Neutrophil (primary cell): ENCODE measurements around the gene DEK.
"Not testable (repeated sequence)": the region's sequence is repeated elsewhere in the genome, so short reads cannot be mapped to it uniquely, and the experiment has no call there.

Experiments
- H3K27ac ChIP-seq: fragments of 200-600 bp; sonication (generic); 2 replicates; pipeline ENCODE4 v1.5.1; 2016; ENCODE audit warnings: mild to moderate bottlenecking, moderate library complexity
- H3K27me3 ChIP-seq: fragments of 200-600 bp; sonication (generic); 2 replicates; pipeline ENCODE4 v1.6.0; 2016; ENCODE audit warnings: mild to moderate bottlenecking
- H3K36me3 ChIP-seq: fragments of 200-600 bp; sonication (generic); 2 replicates; pipeline ENCODE4 v1.5.1; 2017
- H3K4me1 ChIP-seq, 2 experiments: fragments of 200-600 bp in 1 of 2; sonication (generic) in 1 of 2; 1 replicate in 1 of 2; 2 replicates in 1 of 2; pipeline versions ENCODE4 v1.5.1 to v1.6.1; 2013 to 2016; ENCODE audit warnings: low read depth in 1 of 2, low read length in 1 of 2, mild to moderate bottlenecking in 1 of 2, moderate library complexity in 1 of 2; ENCODE audit not compliant: control insufficient read depth in 1 of 2, insufficient read depth in 1 of 2
- H3K4me3 ChIP-seq, 2 experiments: fragments of 200-600 bp in 1 of 2; sonication (generic) in 1 of 2; 1 replicate in 1 of 2; 2 replicates in 1 of 2; pipeline ENCODE4 v1.5.1; 2013 to 2016; ENCODE audit warnings: low read depth in 1 of 2, low read length in 1 of 2, mild to moderate bottlenecking in 1 of 2, moderate library complexity in 1 of 2
- H3K9me3 ChIP-seq: fragments of 200-600 bp; sonication (generic); 2 replicates; pipeline ENCODE4 v1.5.1; 2016
- CTCF ChIP-seq: fragments of 200-600 bp; sonication (generic); IDR thresholded peaks from 2 replicates; pipeline ENCODE4 v1.5.1; 2016; ENCODE audit warnings: antibody characterized with exemption

The DEK gene

GRCh38 chr6:18182568-18182967 lies 81.8 kb downstream of the DEK start:
- Histone ChIP-seq H3K27me3 (no peaks in the 10 kb centered on the region), H3K36me3 (peaks cover 42% of the 10 kb centered on the region), H3K27ac (no peak overlapping the region), H3K4me1 (peaks cover 32 to 37% of the 10 kb centered on the region in 2 experiments), H3K4me3 (no peak overlapping the region), H3K9me3 (no peaks in the 10 kb centered on the region)
- TF ChIP-seq CTCF, result no peak

DNA sequence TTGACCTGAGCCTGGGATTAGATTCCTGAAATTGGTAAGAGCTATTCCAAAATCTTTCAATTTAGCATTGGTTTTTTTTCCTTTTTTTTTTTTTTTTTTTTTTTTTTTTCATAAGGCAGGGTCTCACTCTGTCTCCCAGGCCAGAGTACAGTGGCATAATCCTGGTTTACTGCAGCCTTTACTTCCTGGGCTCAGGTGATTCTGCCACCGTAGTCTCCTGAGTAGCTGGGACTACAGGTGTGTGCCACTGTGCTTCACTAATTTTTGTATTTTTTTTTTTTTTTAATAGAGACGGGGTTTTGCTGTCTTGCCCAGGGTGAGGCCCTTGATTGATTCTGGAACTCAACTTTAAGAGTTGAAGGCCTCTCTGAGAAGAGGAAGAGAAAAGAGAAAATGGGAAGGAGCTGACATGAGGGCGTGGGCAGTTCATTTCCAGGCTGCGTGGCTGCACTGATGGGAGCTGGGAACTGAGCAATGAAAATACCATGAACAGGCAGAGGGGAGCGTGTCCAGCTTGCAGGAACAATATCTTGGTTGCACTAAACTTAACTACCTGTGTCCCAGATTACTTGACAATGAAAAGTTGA lies 84.5 kb downstream of the DEK start:
- no peak for TF ChIP-seq CTCF
- Histone ChIP-seq H3K4me3 (no peak overlapping the region), H3K36me3 (peaks cover 27% of the 10 kb centered on the region), H3K9me3 (no peaks in the 10 kb centered on the region), H3K4me1 (peaks cover 30 to 37% of the 10 kb centered on the region in 2 experiments), H3K27ac (peak overlapping the region; percentile 75), H3K27me3 (no peaks in the 10 kb centered on the region)

- Histone ChIP-seq H3K36me3 (peaks cover 32% of the 10 kb centered on the region), H3K4me3 (no peak overlapping the region)
- no peak for TF ChIP-seq CTCF
These were observed 85.2 kb downstream of the DEK start for GRCh38 chr6:18178960-18179615.

DNA sequence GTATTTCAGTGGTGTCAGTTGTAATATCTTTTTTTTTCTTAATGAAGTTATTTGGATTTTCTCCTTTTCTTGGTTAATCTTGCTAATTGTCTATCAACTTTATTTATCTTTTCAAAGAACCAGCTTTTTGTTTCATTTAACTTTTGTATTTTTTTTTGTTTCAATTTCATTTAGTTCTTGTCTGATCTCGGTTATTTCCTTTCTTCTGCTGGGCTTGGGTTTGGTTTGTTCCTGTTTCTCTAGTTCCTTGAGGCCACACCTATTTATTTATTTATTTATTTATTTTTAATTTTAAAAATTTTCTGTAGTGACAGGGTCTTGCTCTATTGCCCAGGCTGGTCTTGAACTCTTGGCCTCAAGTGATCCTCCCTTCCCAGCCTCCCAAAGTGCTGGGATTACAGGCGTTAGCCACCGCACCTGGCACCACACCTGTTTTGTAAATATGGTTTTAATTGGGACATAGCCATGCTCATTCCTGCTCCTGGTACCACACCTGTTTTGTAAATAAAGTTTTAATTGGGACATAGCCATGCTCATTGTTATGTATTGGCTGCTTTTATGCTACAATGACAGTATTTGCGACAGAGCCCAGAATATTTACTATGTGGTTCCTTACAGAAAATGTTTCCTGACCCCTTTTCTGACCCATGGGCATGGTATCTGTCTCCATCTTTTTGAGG lies 86.9 kb downstream of the DEK start:
- no peaks in the 10 kb centered on the region for H3K27me3 ChIP-seq
- no peaks in the 10 kb centered on the region for H3K9me3 ChIP-seq
- no peak for TF ChIP-seq CTCF
- peak overlapping the region; percentile 63 for H3K27ac ChIP-seq
- H3K4me1 ChIP-seq, result peaks cover 30 to 40% of the 10 kb centered on the region in 2 experiments
- no peak overlapping the region for H3K4me3 ChIP-seq
- H3K36me3 ChIP-seq, result peaks cover 31% of the 10 kb centered on the region

More at GRCh38 chr6:18178960-18179615, 85.2 kb downstream of the DEK start:
- Histone ChIP-seq H3K27ac (peak overlapping the region; percentile 75), H3K9me3 (no peaks in the 10 kb centered on the region), H3K4me1 (peaks cover 30 to 37% of the 10 kb centered on the region in 2 experiments), H3K27me3 (no peaks in the 10 kb centered on the region)

DNA sequence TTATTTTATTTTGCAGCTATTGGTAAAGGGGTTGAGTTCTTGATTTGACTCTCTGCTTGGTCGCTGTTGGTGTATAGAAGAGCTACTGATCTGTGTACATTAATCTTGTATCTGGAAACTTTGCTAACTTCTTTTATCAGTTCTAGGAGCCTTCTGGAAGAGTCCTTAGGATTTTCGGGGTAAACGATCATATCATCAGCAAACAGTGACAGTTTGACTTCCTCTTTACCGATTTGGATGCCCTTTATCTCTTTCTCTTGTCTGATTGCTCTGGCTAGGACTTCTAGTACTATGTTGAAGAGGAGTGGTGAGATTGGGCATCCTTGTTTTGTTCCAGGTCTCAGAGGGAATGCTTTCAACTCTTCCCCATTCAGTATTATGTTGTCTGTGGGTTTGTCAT lies 88.1 kb downstream of the DEK start:
- peak overlapping the region; percentile 62 for H3K27ac ChIP-seq
- peaks cover 42 to 52% of the 10 kb centered on the region in 2 experiments for H3K4me1 ChIP-seq

More for the DNA sequence above, 88.1 kb downstream of the DEK start:
- not testable (repeated sequence) for H3K27me3 ChIP-seq, H3K4me3 ChIP-seq, H3K9me3 ChIP-seq
- H3K36me3 ChIP-seq, result peaks cover 40% of the 10 kb centered on the region
